Measurements from ENCODE around the gene SERPINC1.

Gene SERPINC1

GRCh38 chr1:173916667-173917066 is 460 bp downstream of the SERPINC1 start:
- H3K9me3 ChIP-seq, result no peaks in the 10 kb centered on the region
- H3K4me1 ChIP-seq, result no peaks in the 10 kb centered on the region
- no peak for DNase-seq (ENCODE audit: low spot score in 2 of 2)
- no peak overlapping the region for H3K4me3 ChIP-seq
- in situ Hi-C loops (cut with MboI; ENCODE audit: low sequenced_read_pairs), result no loop called here
- H3K27me3 ChIP-seq (ENCODE audit: low read depth), result no peaks in the 10 kb centered on the region
- H3K36me3 ChIP-seq (replicated peaks), result no peaks in the 10 kb centered on the region

DNA sequence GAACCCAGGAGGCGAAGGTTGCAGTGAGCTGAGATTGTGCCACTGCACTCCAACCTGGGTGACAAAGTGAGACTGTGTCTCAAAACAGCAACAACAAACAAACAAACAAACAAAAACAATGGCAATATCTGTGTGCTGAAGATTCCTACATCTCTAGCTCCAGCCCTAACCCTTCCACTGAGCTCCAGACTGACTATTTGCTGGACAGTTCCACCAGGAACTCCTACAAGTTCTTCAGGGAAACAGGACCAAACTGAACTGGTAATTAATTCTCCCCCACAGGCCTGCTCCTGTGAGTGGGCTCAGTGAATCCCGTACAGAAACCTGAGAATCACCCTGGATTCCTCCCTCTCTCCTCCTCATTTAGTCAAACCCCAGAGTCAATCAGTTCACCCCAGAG is 1.5 kb downstream of the SERPINC1 start:
- Histone ChIP-seq H3K4me1 (no peaks in the 10 kb centered on the region), H3K27me3 (ENCODE audit: low read depth) (no peaks in the 10 kb centered on the region), H3K4me3 (no peak overlapping the region), H3K36me3 (replicated peaks) (no peaks in the 10 kb centered on the region), H3K9me3 (no peaks in the 10 kb centered on the region)
- in situ Hi-C loops (cut with MboI; ENCODE audit: low sequenced_read_pairs), result no loop called here
- no peak for DNase-seq (ENCODE audit: low spot score in 2 of 2)

GRCh38 chr1:173914366-173914871 is 2.7 kb downstream of the SERPINC1 start:
- Histone ChIP-seq H3K27me3 (ENCODE audit: low read depth) (no peaks in the 10 kb centered on the region), H3K36me3 (replicated peaks) (no peaks in the 10 kb centered on the region), H3K4me3 (no peak overlapping the region), H3K4me1 (no peaks in the 10 kb centered on the region), H3K9me3 (no peaks in the 10 kb centered on the region)
- DNase-seq (ENCODE audit: low spot score in 2 of 2), result peak; percentile 42 to 69
- in situ Hi-C loops (cut with MboI; ENCODE audit: low sequenced_read_pairs), result no loop called here

DNA sequence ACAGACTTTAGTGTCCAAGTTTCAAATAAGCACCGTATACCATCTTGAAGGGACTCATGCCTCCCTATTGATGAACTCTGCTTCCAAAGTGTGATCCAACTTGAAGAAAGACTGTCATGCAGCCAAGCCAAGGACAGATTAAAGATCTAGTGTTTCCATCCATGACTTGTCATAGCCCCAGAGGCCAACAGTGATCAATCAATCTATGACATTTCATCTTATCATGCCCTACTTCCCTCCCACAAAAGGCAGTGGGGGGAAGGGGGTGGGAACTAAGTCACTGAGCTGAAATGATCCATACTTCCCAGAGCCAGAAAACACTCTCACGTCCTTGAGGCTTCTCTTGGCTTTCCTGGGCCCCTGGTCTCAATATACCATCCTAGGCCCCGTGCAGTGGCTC is 4.0 kb downstream of the SERPINC1 start:
- H3K4me1 ChIP-seq, result no peaks in the 10 kb centered on the region
- no peaks in the 10 kb centered on the region for H3K36me3 ChIP-seq (replicated peaks)
- no peaks in the 10 kb centered on the region for H3K9me3 ChIP-seq
- H3K4me3 ChIP-seq, result no peak overlapping the region
- in situ Hi-C loops (cut with MboI; ENCODE audit: low sequenced_read_pairs), result no loop called here
- DNase-seq (ENCODE audit: low spot score in 2 of 2), result no peak
- H3K27me3 ChIP-seq (ENCODE audit: low read depth), result no peaks in the 10 kb centered on the region

DNA sequence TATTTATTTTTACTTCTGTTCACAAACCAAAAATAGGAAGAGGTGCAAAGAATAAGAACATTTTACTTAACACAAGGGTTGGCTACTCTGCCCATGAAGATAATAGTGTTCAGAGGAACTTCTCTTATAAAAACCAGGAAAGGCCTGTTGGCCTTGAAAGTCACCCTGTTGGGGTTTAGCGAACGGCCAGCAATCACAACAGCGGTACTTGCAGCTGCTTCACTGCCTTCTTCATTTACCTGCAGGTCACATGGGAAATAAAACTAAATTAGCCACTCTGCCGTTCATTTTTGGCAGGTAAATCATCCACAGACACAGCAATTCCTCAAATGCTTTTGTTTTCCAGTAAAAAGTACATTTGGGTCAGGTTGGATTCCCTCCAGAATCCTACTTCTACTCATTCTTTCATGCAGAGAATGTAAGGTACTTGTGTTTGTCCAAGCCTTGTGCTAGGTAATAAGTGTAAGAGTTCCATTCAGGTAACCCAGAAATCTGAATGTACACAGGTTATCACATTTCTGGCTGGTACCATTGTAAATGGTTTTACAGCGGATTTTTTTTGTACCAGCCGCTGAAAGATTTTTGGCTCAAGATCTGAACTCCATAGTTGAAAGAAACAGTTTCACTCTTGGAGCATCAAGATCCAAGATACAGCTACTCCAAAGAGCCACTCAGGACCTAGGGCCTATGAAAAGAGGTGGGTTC is 13.1 kb downstream of the SERPINC1 start:
- no peak overlapping the region for H3K4me3 ChIP-seq
- H3K9me3 ChIP-seq, result no peaks in the 10 kb centered on the region
- in situ Hi-C loops (cut with MboI; ENCODE audit: low sequenced_read_pairs), result no loop called here
- H3K4me1 ChIP-seq, result no peaks in the 10 kb centered on the region
- no peaks in the 10 kb centered on the region for H3K27me3 ChIP-seq (ENCODE audit: low read depth)
- no peak for DNase-seq (ENCODE audit: low spot score in 2 of 2)
- H3K36me3 ChIP-seq (replicated peaks), result no peaks in the 10 kb centered on the region

GRCh38 chr1:173900992-173901391 is 16.1 kb downstream of the SERPINC1 start:
- DNase-seq (ENCODE audit: low spot score in 2 of 2), result no peak
- Histone ChIP-seq H3K4me1 (no peaks in the 10 kb centered on the region), H3K4me3 (no peak overlapping the region), H3K27me3 (ENCODE audit: low read depth) (no peaks in the 10 kb centered on the region), H3K36me3 (replicated peaks) (no peaks in the 10 kb centered on the region), H3K9me3 (no peaks in the 10 kb centered on the region)
- in situ Hi-C loops (cut with MboI; ENCODE audit: low sequenced_read_pairs), result no loop called here

DNA sequence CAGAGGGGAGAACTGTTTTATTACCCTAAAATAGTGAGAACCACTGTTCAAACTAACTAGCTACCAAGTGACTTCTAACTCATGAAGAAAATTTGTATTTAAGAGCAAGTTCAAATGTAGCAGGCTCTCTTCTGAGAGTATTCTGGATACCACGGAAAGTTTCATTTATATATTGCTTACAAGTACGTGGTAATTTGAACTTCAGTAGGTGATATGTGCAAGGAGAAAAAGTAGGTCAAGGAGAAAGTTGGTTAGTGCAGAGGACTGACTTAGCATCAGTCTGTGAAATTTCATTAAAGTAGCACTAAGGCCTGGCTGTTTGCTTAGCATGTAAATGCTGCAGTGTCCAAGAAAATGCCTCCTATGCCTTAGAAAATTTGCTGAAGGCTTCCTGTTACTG is 16.7 kb downstream of the SERPINC1 start:
- H3K4me3 ChIP-seq, result no peak overlapping the region
- no peaks in the 10 kb centered on the region for H3K9me3 ChIP-seq
- in situ Hi-C loops (cut with MboI; ENCODE audit: low sequenced_read_pairs), result no loop called here
- no peaks in the 10 kb centered on the region for H3K27me3 ChIP-seq (ENCODE audit: low read depth)
- DNase-seq (ENCODE audit: low spot score in 2 of 2), result no peak
- H3K36me3 ChIP-seq (replicated peaks), result no peaks in the 10 kb centered on the region
- H3K4me1 ChIP-seq, result no peaks in the 10 kb centered on the region

DNA sequence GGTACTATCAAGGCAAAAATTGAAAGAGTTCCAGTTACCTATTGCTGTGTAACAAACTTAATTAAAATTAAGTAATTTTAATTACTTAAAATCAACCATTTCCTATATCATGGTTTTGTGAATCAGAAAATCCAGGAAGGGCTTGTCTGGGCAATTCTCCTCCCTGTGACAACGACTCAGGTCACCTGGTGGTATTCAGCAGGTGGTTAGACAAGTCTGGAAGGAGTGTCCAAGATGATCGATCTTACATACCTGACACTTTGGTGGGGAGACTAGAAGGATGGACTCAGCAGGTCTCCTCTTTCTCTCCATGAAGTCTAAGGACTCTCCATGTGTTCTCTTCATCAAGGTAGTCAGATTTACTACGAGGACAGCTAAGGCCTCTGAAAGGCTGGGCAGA is 22.9 kb downstream of the SERPINC1 start:
- H3K4me1 ChIP-seq, result no peaks in the 10 kb centered on the region
- no peak overlapping the region for H3K4me3 ChIP-seq
- in situ Hi-C loops (cut with MboI; ENCODE audit: low sequenced_read_pairs), result no loop called here
- H3K36me3 ChIP-seq (replicated peaks), result no peaks in the 10 kb centered on the region
- H3K27me3 ChIP-seq (ENCODE audit: low read depth), result no peaks in the 10 kb centered on the region
- DNase-seq (ENCODE audit: low spot score in 2 of 2), result no peak
- no peaks in the 10 kb centered on the region for H3K9me3 ChIP-seq

GRCh38 chr1:173893611-173894010 is 23.5 kb downstream of the SERPINC1 start:
- Histone ChIP-seq H3K27me3 (ENCODE audit: low read depth) (no peaks in the 10 kb centered on the region), H3K4me3 (no peak overlapping the region), H3K4me1 (peaks cover 4% of the 10 kb centered on the region; the same call in 1 of the 2 replicates), H3K9me3 (no peaks in the 10 kb centered on the region), H3K36me3 (replicated peaks) (no peaks in the 10 kb centered on the region)
- no peak for DNase-seq (ENCODE audit: low spot score in 2 of 2)
- in situ Hi-C loops (cut with MboI; ENCODE audit: low sequenced_read_pairs), result no loop called here

- Histone ChIP-seq H3K4me3 (no peak overlapping the region), H3K9me3 (no peaks in the 10 kb centered on the region), H3K4me1 (peaks cover 4% of the 10 kb centered on the region; the same call in 1 of the 2 replicates), H3K36me3 (replicated peaks) (peaks cover 8% of the 10 kb centered on the region; the same call in 1 of the 2 replicates), H3K27me3 (ENCODE audit: low read depth) (no peaks in the 10 kb centered on the region)
- no peak for DNase-seq (ENCODE audit: low spot score in 2 of 2)
- in situ Hi-C loops (cut with MboI; ENCODE audit: low sequenced_read_pairs), result no loop called here
These were observed 27.2 kb downstream of the SERPINC1 start for GRCh38 chr1:173889885-173890284.

DNA sequence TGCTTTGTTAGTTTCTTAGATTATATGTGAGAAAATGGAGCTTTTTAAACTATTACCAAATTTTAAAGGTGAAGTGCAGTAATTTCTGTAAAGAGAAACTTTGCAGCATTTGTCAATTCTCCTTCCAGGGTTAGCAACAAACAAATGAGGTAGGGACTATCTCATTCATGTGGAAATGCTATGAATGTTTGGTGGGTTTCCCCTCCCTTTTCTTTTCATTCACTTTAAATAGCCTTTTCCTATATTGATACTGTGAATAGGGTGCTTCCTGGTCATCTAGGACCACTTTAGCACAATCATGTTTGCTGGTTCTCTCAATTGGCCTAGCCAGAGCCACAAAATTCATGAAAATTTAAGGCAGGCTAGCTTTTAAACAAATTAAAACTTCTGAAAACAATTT is 28.4 kb downstream of the SERPINC1 start:
- H3K27me3 ChIP-seq (ENCODE audit: low read depth), result no peaks in the 10 kb centered on the region
- H3K4me3 ChIP-seq, result no peak overlapping the region
- in situ Hi-C loops (cut with MboI; ENCODE audit: low sequenced_read_pairs), result no loop called here

GRCh38 chr1:173887627-173888026 is 29.5 kb downstream of the SERPINC1 start:
- H3K27me3 ChIP-seq (ENCODE audit: low read depth), result no peaks in the 10 kb centered on the region
- in situ Hi-C loops (cut with MboI; ENCODE audit: low sequenced_read_pairs), result no loop called here
- no peak for DNase-seq (ENCODE audit: low spot score in 2 of 2)
- no peaks in the 10 kb centered on the region for H3K9me3 ChIP-seq
- no peak overlapping the region for H3K4me3 ChIP-seq
- peaks cover 8% of the 10 kb centered on the region; the same call in 1 of the 2 replicates for H3K36me3 ChIP-seq (replicated peaks)
- H3K4me1 ChIP-seq, result peaks cover 4% of the 10 kb centered on the region; the same call in 1 of the 2 replicates

More for the DNA sequence above, 28.4 kb downstream of the SERPINC1 start:
- DNase-seq (ENCODE audit: low spot score in 2 of 2), result no peak
- Histone ChIP-seq H3K4me1 (peaks cover 4% of the 10 kb centered on the region; the same call in 1 of the 2 replicates), H3K36me3 (replicated peaks) (peaks cover 8% of the 10 kb centered on the region; the same call in 1 of the 2 replicates), H3K9me3 (no peaks in the 10 kb centered on the region)

GRCh38 chr1:173886746-173887611 is 30.1 kb downstream of the SERPINC1 start:
- Histone ChIP-seq H3K36me3 (replicated peaks) (peaks cover 8% of the 10 kb centered on the region; the same call in 1 of the 2 replicates), H3K9me3 (no peaks in the 10 kb centered on the region), H3K4me3 (no peak overlapping the region), H3K27me3 (ENCODE audit: low read depth) (no peaks in the 10 kb centered on the region), H3K4me1 (peaks cover 4% of the 10 kb centered on the region; the same call in 1 of the 2 replicates)
- in situ Hi-C loops (cut with MboI; ENCODE audit: low sequenced_read_pairs), result no loop called here
- DNase-seq (ENCODE audit: low spot score in 2 of 2), result no peak

DNA sequence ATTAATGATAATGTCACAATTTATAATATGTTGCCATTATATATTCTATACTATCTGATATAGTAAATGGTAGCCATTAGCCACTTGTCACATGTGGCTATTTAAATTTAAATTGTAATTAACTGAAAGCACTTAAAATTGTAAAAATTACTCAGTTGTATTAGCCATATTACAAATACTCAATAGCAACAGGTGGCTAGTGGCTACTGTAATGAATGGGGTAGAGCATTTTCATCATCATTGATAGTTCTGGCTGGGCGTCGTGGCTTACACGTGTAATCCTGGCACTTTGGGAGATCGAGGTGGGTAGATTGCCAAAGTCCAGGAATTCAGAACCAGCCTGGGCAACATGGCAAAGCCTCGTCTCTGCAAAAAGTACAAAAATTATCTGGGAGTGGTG is 32.4 kb downstream of the SERPINC1 start:
- Histone ChIP-seq H3K4me1 (peaks cover 4% of the 10 kb centered on the region; the same call in 1 of the 2 replicates), H3K4me3 (no peak overlapping the region), H3K27me3 (ENCODE audit: low read depth) (no peaks in the 10 kb centered on the region), H3K36me3 (replicated peaks) (peaks cover 8% of the 10 kb centered on the region; the same call in 1 of the 2 replicates), H3K9me3 (no peaks in the 10 kb centered on the region)
- DNase-seq (ENCODE audit: low spot score in 2 of 2), result no peak
- in situ Hi-C loops (cut with MboI; ENCODE audit: low sequenced_read_pairs), result no loop called here
